GM12892 (cell line): Measurements from ENCODE around the gene TGFB2.

Experiments
- DNase-seq: peaks from one replicate; pipeline ENCODE4 v3.0.0; 2011; ENCODE audit not compliant: insufficient read length
- FAIRE-seq: peaks from 2 replicates; lab custom pipeline; 2011; peaks lifted over from hg19 to GRCh38; lab: Jason Lieb, UNC
- POLR2A ChIP-seq: IDR thresholded peaks from 2 replicates; pipeline ENCODE4 v1.6.1; 2011; ENCODE audit warnings: low read depth, low read length, control low read depth
- POLR2AphosphoS5 ChIP-seq: IDR thresholded peaks from 2 replicates; pipeline ENCODE4 v1.6.1; 2011; ENCODE audit warnings: low read depth, low read length, control low read depth
- TAF1 ChIP-seq: IDR thresholded peaks from 2 replicates; pipeline ENCODE4 v1.6.1; 2011; ENCODE audit warnings: low read depth, mild to moderate bottlenecking, control low read depth, low read length, borderline replicate concordance

The TGFB2 gene

DNA sequence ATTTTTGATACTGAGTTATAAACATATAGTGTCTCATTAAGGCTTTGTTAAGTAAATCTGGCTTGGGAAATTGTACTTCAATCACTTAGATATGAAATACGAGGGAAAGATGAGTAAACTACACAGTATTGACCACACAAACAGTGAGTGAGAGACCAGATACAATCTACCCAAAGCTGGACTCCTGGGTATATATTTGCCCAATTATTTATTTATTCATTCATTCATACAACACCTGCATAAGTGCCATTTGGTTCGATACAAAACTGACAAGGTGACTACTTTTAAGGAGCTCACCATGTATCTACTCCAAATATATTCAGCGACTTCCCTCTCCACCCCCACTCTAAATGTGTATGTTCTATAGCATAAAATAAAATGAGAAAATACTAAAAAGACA is 143.4 kb downstream of the TGFB2 start:
- TF ChIP-seq TAF1 (no peak), POLR2AphosphoS5 (no peak), POLR2A (no peak)
- DNase-seq (no peak), FAIRE-seq (no peak)

GRCh38 chr1:218488986-218489385 is 143.8 kb downstream of the TGFB2 start:
- FAIRE-seq: no peak
- no peak for DNase-seq

DNA sequence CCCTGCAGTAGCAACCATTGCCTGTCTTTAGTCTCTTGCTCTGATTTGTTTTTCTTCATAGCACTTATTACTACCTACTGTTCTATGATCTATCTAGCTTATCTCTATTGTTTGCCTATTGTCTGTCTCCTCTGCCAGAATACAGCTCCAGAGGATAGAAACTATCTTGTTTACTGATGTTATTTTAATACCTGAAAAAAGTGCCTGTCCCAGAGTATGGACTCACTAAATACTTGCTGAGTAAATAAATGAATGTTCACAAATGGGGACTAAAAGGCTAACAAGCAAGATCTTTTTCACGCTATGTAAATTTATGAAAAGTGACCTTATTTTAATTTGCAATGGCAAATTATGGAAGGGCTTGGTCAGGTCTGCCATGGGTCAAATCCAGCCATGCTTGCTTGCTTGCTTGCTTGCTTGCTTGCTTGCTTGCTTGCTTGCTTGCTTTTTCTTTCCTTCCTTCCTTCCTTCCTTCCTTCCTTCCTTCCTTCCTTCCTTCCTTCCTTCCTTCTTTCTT is 145.3 kb downstream of the TGFB2 start:
- no peak for FAIRE-seq
- no peak for DNase-seq
- no peak for TF ChIP-seq POLR2AphosphoS5

More at GRCh38 chr1:218488986-218489385, 143.8 kb downstream of the TGFB2 start:
- TF ChIP-seq POLR2A (no peak), TAF1 (no peak), POLR2AphosphoS5 (no peak)

- DNase-seq (no peak), FAIRE-seq (no peak)
- no peak for TF ChIP-seq TAF1
- no peak for TF ChIP-seq POLR2A
- TF ChIP-seq POLR2AphosphoS5: no peak
These were observed 147.7 kb downstream of the TGFB2 start for GRCh38 chr1:218492874-218493273.

DNA sequence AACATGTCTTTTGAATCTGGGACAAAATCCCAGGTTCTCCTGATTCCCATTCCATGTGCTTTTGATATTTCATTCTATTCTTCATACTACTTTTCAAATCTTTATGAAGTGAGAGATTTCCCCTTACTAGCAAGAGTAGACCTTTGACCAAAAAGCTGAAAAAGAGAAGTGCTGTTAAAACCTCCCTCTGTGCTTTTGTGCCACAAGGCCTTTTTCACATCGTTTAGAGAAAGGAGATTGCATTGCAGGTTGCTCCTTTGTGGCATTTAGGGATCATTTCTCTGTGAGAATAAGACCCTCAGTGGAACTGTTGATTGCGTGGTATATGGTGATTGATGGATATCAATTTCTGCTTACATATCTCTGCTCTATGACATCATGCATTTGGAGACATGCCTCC is 148.8 kb downstream of the TGFB2 start:
- DNase-seq (no peak), FAIRE-seq (no peak)
- TF ChIP-seq POLR2AphosphoS5: no peak
- TF ChIP-seq TAF1: no peak
- no peak for TF ChIP-seq POLR2A
